ENCODE data around the gene LIPF.

DNA sequence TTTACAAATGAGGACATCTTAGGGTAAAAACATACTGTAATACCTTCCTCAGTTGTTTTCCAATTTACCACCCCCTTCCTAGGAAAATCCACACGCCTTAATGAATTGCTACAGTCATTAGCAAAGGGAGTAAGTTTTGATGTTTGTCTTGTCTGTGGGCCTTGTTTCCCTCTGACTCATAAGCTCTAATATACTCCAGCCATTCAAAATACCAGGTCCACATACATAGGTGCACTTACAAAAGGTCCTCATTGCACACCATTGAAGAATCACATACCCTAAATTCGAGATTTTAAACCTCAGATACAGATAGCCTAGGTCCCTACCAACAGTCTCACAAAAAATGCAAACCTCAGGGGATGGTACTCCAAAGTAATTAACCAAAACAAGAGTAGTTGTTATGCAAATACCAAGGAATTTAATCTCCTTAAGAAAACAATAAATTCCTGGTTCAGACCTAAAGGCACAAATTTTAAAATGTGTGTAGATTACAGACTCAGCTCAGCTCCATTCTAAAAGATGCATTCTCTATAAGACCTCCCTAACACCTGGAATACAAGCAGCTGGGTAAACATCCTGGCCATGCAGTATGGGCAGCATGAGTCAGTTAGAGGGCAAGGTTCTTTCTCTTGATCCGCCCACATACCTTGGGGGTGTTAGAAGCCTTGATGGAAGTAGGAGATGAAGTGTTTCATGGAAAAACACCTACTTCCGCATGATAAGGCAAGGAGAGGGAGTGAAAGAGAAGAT, 38.8 kb downstream of the LIPF start:
- TF ChIP-seq, protein P1, sequence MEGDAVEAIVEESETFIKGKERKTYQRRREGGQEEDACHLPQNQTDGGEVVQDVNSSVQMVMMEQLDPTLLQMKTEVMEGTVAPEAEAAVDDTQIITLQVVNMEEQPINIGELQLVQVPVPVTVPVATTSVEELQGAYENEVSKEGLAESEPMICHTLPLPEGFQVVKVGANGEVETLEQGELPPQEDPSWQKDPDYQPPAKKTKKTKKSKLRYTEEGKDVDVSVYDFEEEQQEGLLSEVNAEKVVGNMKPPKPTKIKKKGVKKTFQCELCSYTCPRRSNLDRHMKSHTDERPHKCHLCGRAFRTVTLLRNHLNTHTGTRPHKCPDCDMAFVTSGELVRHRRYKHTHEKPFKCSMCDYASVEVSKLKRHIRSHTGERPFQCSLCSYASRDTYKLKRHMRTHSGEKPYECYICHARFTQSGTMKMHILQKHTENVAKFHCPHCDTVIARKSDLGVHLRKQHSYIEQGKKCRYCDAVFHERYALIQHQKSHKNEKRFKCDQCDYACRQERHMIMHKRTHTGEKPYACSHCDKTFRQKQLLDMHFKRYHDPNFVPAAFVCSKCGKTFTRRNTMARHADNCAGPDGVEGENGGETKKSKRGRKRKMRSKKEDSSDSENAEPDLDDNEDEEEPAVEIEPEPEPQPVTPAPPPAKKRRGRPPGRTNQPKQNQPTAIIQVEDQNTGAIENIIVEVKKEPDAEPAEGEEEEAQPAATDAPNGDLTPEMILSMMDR (IDR thresholded peaks at IDR 0.05) = no peak
- no peak for TF ChIP-seq POLR2A (IDR thresholded peaks at IDR 0.05)

Data from esophagus squamous epithelium (tissue), 4 donors.